ENCODE measurements around the gene RB1.

DNA sequence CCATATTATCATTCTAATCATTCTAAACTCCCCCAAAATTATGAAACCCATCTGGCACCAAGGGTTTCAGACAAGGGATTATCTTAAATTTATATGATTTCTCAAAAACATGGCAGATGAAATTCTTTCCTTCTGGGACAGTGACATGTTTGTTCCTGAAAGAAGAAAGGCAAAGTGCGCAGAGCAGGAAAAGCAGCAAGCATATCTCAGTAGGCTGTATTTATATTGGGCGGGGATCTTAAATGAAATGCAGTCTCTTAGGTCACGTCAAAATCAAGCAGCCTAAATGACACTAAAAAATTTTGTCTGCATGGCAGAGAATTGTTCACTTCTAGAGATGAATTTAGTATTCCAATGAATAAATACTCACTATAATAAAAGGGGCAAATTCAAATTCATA lies 180.0 kb downstream of the RB1 start:
- TF ChIP-seq EZH2 (IDR thresholded peaks at IDR 0.05) = no peak
- TF ChIP-seq, protein P1, sequence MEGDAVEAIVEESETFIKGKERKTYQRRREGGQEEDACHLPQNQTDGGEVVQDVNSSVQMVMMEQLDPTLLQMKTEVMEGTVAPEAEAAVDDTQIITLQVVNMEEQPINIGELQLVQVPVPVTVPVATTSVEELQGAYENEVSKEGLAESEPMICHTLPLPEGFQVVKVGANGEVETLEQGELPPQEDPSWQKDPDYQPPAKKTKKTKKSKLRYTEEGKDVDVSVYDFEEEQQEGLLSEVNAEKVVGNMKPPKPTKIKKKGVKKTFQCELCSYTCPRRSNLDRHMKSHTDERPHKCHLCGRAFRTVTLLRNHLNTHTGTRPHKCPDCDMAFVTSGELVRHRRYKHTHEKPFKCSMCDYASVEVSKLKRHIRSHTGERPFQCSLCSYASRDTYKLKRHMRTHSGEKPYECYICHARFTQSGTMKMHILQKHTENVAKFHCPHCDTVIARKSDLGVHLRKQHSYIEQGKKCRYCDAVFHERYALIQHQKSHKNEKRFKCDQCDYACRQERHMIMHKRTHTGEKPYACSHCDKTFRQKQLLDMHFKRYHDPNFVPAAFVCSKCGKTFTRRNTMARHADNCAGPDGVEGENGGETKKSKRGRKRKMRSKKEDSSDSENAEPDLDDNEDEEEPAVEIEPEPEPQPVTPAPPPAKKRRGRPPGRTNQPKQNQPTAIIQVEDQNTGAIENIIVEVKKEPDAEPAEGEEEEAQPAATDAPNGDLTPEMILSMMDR (IDR thresholded peaks at IDR 0.05 in 2 of 3, conservative IDR thresholded peaks at IDR 0.05 in 1 of 3; ENCODE audit: borderline replicate concordance in 1 of 3, insufficient read depth in 1 of 3, low read depth in 2 of 3, low read length in 2 of 3) = no peak
- no peak for TF ChIP-seq POLR2AphosphoS5 (IDR thresholded peaks at IDR 0.05; ENCODE audit: low read depth, low read length)
- no peak for TF ChIP-seq POLR2A (IDR thresholded peaks at IDR 0.05; ENCODE audit: borderline replicate concordance, extremely low read depth, insufficient read depth, insufficient read length)
- TF ChIP-seq EZH2phosphoT487 (IDR thresholded peaks at IDR 0.05; ENCODE audit: borderline replicate concordance) = no peak
- TF ChIP-seq, protein P2, sequence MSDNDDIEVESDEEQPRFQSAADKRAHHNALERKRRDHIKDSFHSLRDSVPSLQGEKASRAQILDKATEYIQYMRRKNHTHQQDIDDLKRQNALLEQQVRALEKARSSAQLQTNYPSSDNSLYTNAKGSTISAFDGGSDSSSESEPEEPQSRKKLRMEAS (IDR thresholded peaks at IDR 0.05) = no peak
- no peak for TF ChIP-seq SP1 (IDR thresholded peaks at IDR 0.05; ENCODE audit: low read depth)
